ENCODE data around the gene SH3GLB1.
A peak's percentile ranks its signal among the peaks of the same experiment; 100 is the strongest.
"Not testable (repeated sequence)": the region's sequence is repeated elsewhere in the genome, so short reads cannot be mapped to it uniquely, and the experiment has no call there.

SH3GLB1 gene

DNA sequence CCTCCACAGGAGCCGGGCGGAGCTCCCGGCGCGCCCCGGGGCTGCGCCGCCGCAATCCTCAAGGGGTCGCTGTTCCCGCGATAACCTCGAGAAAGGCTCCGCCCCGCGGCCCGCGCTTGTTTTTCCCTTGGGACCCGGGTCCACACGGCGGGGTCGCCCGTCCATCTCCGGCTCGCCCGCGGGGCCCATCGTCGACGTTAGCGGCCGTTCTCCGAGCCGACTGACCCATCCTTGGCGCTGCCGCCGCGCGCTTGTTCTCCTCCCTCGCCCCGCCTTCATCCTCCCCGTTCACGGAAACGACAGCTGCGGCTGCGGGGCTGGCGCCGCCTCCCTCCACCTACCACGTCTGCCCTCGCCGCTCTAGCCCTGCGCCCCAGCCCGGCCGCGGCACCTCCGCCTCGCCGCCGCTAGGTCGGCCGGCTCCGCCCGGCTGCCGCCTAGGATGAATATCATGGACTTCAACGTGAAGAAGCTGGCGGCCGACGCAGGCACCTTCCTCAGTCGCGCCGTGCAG, at the start of gene SH3GLB1:
SH3GLB1 (plus strand) TSS at position 119 of the 514 bp plus-strand sequence; CDS start at position 443, 324 bp downstream.
- peak; percentile 89 for DNase-seq

DNA sequence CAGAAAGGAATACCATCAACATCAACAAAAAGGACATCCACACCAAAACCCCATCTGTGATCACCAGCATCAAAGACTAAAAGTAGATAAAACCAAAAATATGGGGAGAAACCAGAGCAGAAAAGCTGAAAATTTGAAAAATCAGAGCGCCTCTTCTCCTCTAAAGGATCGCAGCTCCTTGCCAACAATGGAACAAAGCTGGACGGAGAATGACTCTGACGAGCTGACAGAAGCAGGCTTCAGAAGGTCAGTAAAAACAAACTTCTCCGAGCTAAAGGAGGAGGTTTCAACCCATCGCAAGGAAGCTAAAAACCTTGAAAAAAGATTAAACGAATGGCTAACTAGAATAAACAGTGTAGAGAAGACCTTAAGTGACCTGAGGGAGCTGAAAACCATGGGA, 46.0 kb upstream of the SH3GLB1 start:
- DNase-seq: not testable (repeated sequence)

DNA sequence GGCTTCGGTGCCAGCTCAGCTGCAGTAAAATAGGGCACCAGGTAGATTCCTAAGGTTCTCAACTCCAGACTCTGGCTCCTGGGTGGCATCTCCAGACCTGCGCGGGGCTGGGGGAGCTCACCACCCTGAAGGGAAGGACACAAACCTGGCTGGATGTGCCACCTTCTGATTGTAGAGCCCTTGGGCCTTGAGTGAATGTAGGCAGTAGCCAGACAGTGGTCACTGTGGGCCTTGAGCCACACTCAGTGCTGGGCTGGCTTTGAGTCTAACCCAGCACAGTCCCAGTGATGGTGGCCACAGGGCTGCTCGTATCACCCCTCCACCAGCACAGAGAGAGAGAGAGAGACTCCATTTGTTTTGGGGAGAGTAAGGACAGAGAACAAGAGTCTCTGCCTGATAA, 38.0 kb upstream of the SH3GLB1 start:
- no peak for DNase-seq

DNA sequence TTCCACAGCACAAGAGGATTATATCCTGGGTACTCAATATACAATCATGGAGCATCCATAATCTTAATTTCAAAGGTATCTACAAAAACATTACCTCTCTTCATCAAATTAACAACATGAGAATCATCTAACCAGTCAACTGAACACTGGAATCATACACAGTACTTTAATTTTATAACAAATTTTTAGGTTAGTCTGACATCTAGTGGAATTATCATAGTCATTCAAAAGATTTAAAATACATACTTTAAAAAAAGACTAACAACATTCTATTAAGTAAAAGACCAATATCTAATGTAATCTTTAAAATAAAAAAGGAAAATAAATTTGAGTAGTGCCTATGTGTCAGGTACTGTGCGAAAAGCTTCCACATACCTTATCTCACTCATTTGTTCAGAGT, 16.8 kb upstream of the SH3GLB1 start:
- no peak for DNase-seq

DNA sequence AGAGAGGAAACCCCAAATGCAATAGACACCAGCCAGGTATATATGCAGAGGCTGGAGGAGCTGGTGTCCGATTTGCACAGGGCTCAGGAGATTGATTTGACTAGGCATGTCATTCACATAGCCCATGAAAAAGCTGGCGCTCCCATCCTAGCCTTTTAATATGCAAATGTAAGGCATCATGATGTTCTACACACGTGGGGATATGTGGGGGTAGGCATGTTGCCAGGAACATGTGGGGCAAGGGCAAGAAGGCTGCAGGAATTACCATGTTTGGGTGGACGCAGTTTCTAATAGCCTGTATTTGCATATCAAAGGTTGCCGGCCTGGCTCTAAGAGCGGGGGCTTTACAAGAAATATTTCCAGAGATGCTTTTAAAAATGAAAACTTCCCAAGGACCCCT, 11.7 kb upstream of the SH3GLB1 start:
- DNase-seq: no peak

DNA sequence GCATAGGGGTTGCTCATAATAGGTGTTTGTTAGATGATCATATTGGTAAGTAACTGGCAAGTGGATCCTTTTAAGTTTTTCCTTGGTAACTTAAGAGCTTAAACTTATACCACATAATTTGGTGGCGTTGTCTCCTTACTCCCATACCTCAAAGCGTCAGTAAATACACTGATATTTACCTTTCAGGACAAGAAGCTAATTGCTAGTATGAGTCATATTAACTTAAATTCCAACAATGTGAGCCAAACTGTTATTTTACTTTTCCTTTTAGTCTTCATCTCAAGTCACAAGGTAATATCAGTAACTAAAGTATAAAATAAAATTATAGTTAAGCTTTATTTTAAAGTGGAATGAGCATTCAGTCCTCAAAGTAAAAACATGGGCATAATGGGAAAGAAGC, 9.0 kb upstream of the SH3GLB1 start:
- DNase-seq: no peak

- DNase-seq: no peak
Observed at GRCh38 chr1:86696522-86696921, 7.9 kb upstream of the SH3GLB1 start.

GRCh38 chr1:86699186-86699585, 5.2 kb upstream of the SH3GLB1 start:
- no peak for DNase-seq

- no peak for DNase-seq
Observed at GRCh38 chr1:86701731-86702130, 2.6 kb upstream of the SH3GLB1 start.

GRCh38 chr1:86702954-86703494, 1.4 kb upstream of the SH3GLB1 start:
- DNase-seq: not testable (repeated sequence)

DNA sequence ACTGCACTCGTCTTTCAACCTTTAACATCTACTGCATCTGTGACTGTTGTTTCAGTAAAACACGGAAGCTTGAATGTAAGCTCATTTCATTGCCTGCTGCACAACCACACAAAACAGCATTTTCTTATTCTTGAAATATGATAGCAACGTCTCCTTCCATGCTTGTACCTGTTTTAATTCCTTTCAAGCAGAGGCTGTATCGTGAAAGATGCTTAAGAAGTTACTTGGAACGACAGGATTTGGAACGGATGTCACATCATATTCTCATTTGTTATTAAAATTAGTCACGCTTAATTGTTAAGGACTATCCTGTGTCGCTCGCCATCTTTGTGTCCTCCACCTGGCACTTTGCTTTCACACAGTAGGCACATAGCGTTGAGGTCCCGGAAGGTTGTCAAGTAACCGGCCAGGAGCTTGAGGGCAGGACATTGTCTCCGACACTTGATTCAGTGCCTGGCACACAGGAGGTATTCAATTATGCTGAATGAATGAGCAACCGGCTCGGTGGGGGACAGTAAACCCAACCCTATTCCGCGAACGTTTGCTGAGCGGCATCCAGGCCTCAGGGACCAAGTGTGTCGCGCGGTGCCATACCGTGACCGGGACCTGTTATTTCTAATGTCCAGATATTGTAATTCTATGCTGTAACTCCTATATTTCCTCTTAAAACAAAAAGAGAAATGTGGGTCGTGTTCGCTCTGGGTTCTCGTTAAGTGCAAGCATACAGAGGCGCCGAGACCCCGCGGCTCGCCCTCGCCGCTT, 499 bp upstream of the SH3GLB1 start:
- peak; percentile 2 for DNase-seq

- peak; percentile 61 for DNase-seq
Observed at GRCh38 chr1:86704972-86705664, 742 bp downstream of the SH3GLB1 start.

- DNase-seq: no peak
Observed at GRCh38 chr1:86705665-86705985, 1.2 kb downstream of the SH3GLB1 start.

- no peak for DNase-seq
Observed at GRCh38 chr1:86706018-86706635, 1.8 kb downstream of the SH3GLB1 start.

DNA sequence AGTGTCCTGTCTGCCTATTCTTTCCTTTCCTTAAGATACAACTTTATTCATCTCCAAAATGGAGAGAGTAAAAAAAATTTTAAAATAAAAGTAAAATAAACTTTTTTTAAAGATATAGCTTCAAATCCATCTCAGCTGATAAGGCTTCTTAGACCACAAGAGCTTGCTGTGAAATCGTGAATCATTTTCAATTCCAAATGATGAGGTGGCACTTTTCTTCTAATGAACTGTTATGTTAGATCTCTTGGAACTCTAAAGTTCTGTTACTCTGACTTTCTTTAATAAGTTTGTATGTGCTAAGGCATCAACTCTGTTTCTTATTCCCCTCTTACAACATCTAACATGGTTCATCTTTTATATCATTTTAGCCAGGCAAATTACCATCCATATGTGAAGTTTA, 4.5 kb downstream of the SH3GLB1 start:
- DNase-seq: peak; percentile 25

- DNase-seq: no peak
Observed at GRCh38 chr1:86712088-86712860, 7.9 kb downstream of the SH3GLB1 start.

DNA sequence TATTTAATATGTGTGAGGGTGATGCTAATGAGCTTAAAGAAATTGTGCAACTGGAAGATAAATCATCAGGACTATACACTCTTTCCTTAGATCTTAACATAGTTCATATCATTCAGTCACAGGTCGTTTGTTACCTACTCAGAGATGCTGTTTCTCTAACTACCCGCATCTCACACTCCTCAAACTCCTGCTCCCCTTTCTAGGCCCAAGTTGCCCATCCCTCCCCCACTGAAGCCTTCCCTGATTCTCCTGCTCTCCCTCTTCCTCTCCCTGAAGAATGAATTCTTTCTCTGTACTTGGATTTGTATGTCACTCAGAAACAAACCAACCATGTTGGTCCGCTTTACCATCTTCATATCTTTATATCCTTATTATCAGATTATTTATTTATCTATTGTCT, 9.1 kb downstream of the SH3GLB1 start:
- no peak for DNase-seq

- DNase-seq: no peak
Observed at GRCh38 chr1:86714159-86714558, 9.8 kb downstream of the SH3GLB1 start.

GRCh38 chr1:86714561-86715244, 10.3 kb downstream of the SH3GLB1 start:
- no peak for DNase-seq

GRCh38 chr1:86718786-86719185, 14.4 kb downstream of the SH3GLB1 start:
- no peak for DNase-seq

GRCh38 chr1:86731416-86731815, 27.0 kb downstream of the SH3GLB1 start:
- no peak for DNase-seq

DNA sequence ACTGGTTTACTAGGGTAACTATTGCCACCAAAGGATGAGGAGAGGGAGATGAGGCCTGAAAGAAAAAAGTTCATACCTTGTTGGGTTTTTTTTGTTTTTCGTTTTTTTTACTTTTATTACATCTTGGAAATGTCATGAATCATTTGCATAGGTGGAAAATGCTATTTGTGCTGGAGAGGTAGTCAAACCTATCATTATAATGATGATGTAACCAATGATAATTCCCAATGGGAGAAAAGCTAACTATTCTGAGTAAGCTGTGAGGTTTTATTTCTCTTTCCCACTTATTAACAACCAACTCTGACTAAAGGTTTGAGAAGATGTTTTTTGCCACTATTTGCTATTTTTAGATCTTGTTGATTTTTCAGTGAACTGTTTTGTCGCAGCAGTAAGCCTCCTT, 29.0 kb downstream of the SH3GLB1 start:
- no peak for DNase-seq

Measured in NCI-H226 (cell line).